GM23248 (cell line): Measurements from ENCODE around the gene GDI1. TPM values are rescaled to one million over a fixed set of nuclear protein-coding genes. Genes with fewer than 3 reads are reported as not detected.
"Not testable (repeated sequence)": the region's sequence is repeated elsewhere in the genome, so short reads cannot be mapped to it uniquely, and the experiment has no call there.

Experiments
- DNase-seq: peaks from one replicate; pipeline ENCODE4 v3.0.0-alpha.2; 2015
- H2AFZ ChIP-seq: fragments of 200-600 bp; sonication (generic); 2 replicates; pipeline ENCODE4 v1.6.1; 2016; ENCODE audit warnings: antibody characterized with exemption
- H3F3A ChIP-seq: fragments of 200-600 bp; sonication (generic); 2 replicates; pipeline ENCODE4 v1.6.1; 2016; ENCODE audit warnings: mild to moderate bottlenecking, antibody characterized with exemption, mixed run types; ENCODE audit not compliant: insufficient read depth
- H3K27ac ChIP-seq: fragments of 200-600 bp; sonication (generic); 2 replicates; pipeline ENCODE4 v1.5.1; 2016; ENCODE audit warnings: mild to moderate bottlenecking
- H3K27me3 ChIP-seq: fragments of 200-600 bp; sonication (generic); replicated peaks from 2 replicates; pipeline ENCODE4 v1.6.1; 2016; ENCODE audit warnings: mild to moderate bottlenecking; ENCODE audit not compliant: insufficient read depth
- H3K36me3 ChIP-seq: fragments of 200-600 bp; sonication (generic); 2 replicates; pipeline ENCODE4 v1.6.1; 2016; ENCODE audit warnings: low read depth, mild to moderate bottlenecking
- H3K4me1 ChIP-seq: fragments of 200-600 bp; sonication (generic); 2 replicates; pipeline ENCODE4 v1.6.1; 2016; ENCODE audit warnings: mild to moderate bottlenecking; ENCODE audit not compliant: insufficient read depth
- H3K4me2 ChIP-seq: fragments of 200-600 bp; sonication (generic); one replicate; pipeline ENCODE4 v1.6.1; 2016; ENCODE audit warnings: mild to moderate bottlenecking; ENCODE audit not compliant: unreplicated experiment
- H3K4me3 ChIP-seq: fragments of 200-600 bp; sonication (generic); 2 replicates; pipeline ENCODE4 v1.5.1; 2016; ENCODE audit warnings: mild to moderate bottlenecking
- H3K79me2 ChIP-seq: fragments of 200-600 bp; sonication (generic); 2 replicates; pipeline ENCODE4 v1.6.1; 2016; ENCODE audit warnings: mild to moderate bottlenecking; ENCODE audit not compliant: insufficient read depth
- H3K9ac ChIP-seq: fragments of 200-600 bp; sonication (generic); 2 replicates; pipeline ENCODE4 v1.6.1; 2016; ENCODE audit warnings: mild to moderate bottlenecking
- H3K9me2 ChIP-seq: fragments of 200-600 bp; sonication (generic); 2 replicates; pipeline ENCODE4 v1.6.1; 2016; ENCODE audit warnings: mixed run types, mild to moderate bottlenecking, moderate library complexity; ENCODE audit not compliant: insufficient read depth
- H3K9me3 ChIP-seq: fragments of 200-600 bp; sonication (generic); one replicate; pipeline ENCODE4 v1.6.1; 2017; ENCODE audit warnings: low read depth
- H4K20me1 ChIP-seq: fragments of 200-600 bp; sonication (generic); 2 replicates; pipeline ENCODE4 v1.6.0; 2016; ENCODE audit not compliant: insufficient read depth
- EZH2 ChIP-seq: fragments of 200-600 bp; sonication (generic); IDR thresholded peaks from 2 replicates; pipeline ENCODE4 v1.6.1; 2018; ENCODE audit warnings: antibody characterized with exemption, mild to moderate bottlenecking; ENCODE audit not compliant: insufficient read depth, poor library complexity, severe bottlenecking
- EZH2phosphoT487 ChIP-seq: fragments of 200-600 bp; sonication (generic); IDR thresholded peaks from 2 replicates; pipeline ENCODE4 v1.6.1; 2018; ENCODE audit warnings: antibody characterized with exemption, moderate library complexity, mild to moderate bottlenecking, low read depth; ENCODE audit not compliant: insufficient read depth
- WGBS, 2 experiments: methylation state at CpG; one replicate each; pipeline ENCODE4 v1.1.6; 2015 to 2017; ENCODE audit warnings: low lambda C conversion rate in 2 of 2, low coverage in 1 of 2; ENCODE audit errors: missing lambda C conversion rate in 2 of 2; 5-methylcytosine and 5-hydroxymethylcytosine counted together
- in situ Hi-C: fragments of 300-500 bp; cut with MboI; formaldehyde crosslinking; loops from 2 replicates; pipeline ENCODE4 v1.15.0; 2020
- polyA plus RNA-seq: library from polyadenylated mRNA; unstranded; fragments of >200 nt; fragmentation: Nextera tagmentation; extraction: Ambion mirVana; gene quantifications from 2 replicates; pipeline ENCODE4 v1.2.1, GENCODE V29; 2016
- total RNA-seq: library from RNA; depleted of rRNA; stranded (reverse); fragments of >200 nt; shearing (Covaris generic); gene quantifications from 2 replicates; pipeline ENCODE4 v1.2.3, GENCODE V29; 2014; rRNA removed

The GDI1 gene
- total RNA-seq: 196 and 228 TPM in 2 replicates
- 82.2 and 87.1 TPM in 2 replicates for polyA plus RNA-seq

DNA sequence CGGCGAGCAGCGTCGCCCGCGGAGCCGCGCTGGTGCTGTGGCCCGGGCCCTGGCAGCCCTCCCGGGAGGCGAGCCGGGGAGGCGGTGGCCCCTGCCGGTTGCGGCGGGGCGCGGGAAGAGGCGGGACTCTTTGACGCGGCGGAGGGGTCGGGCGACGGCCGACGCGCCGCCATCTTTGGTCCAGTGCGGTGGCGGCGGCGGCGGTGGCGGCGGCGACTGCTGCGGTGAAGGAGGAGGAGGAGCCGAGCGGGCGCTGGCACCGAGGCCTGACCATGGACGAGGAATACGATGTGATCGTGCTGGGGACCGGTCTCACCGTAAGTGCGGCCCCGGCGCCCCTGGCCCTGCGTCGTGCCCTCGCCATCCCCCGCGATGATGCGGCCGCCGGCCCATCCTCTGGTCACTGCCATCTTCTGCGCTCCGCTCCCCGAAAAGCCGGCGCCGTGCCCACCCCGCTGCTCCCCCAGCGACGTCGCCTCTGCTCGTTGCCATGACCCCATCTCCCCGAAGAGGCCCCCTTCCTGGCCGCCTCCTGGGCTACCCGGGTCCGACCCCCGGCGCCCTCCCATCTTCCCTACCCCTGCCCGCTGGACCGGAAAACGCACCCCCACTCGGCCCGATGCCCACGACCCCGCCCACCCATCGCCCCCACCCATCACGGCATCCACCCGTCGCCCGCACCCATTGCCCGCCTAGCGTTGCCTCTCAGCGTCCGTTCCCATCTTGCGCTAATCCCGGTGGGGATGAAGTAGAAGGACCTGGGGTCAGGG is at the start of gene GDI1:
TSS of gene GDI1 (plus strand) at position 172 of the 770 bp plus-strand sequence. CDS start at position 273, 101 bp downstream.
- Histone ChIP-seq H3K4me3 (peak within 1 kb of the TSS; percentile 79), H3K9me2 (no peaks in the 10 kb centered on the region), H3K9me3 (no peaks in the 10 kb centered on the region), H3F3A (no peaks in the 10 kb centered on the region), H3K79me2 (peaks cover 40% of the 10 kb centered on the region), H3K36me3 (no peaks in the 10 kb centered on the region), H2AFZ (0 out of 2 replicates have a peak within 1 kb of the TSS, but pooled peaks have one; percentile 33), H3K4me1 (no peaks in the 10 kb centered on the region), H3K27me3 (no peaks in the 10 kb centered on the region), H4K20me1 (no peaks in the 10 kb centered on the region), H3K4me2 (peak within 1 kb of the TSS; percentile 78), H3K9ac (peak within 1 kb of the TSS; percentile 80), H3K27ac (peak within 1 kb of the TSS; percentile 59; the same call in 1 of the 2 replicates)
- DNase-seq: peak; percentile 65
- in situ Hi-C loops: no loop called here
- 0 to 4% methylated on average over 3 to 25 of the region's 93 CpGs for WGBS, 2 experiments
- TF ChIP-seq EZH2 (no peak), EZH2phosphoT487 (no peak)

- H3K9me3 ChIP-seq, H4K20me1 ChIP-seq, H3K4me1 ChIP-seq, H3K4me3 ChIP-seq, H3K27ac ChIP-seq, H2AFZ ChIP-seq, H3K27me3 ChIP-seq, H3K4me2 ChIP-seq, H3F3A ChIP-seq, H3K9ac ChIP-seq, DNase-seq, H3K79me2 ChIP-seq, H3K9me2 ChIP-seq, H3K36me3 ChIP-seq, in situ Hi-C loops: not testable (repeated sequence)
- no CpG with 5 or more reads among the region's 20 CpGs for WGBS, 2 experiments
These were observed 48.9 kb upstream of the GDI1 start for GRCh38 chrX:154388094-154388493.

DNA sequence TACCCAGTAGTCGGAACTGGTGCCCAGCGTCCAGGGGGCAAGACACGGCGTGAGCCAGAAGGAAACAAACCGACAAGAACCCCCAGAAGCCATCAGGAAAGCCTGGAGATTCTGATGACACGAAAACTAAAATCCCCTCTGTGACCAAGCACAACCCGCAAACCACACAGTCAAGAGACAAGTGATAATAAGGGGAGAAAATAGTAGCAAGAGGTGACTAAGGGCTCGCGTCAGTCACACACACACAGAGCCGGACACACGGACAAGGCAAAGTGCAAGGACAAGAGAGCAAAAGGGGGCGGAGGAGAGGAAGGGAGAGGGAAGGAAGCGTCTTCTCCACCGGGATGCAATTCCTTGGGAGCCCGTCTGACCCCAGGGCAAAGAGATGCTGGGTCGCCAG is 48.3 kb upstream of the GDI1 start:
- H2AFZ ChIP-seq, H3K9me2 ChIP-seq, H4K20me1 ChIP-seq, DNase-seq, H3K9ac ChIP-seq, H3K9me3 ChIP-seq, H3F3A ChIP-seq, H3K4me3 ChIP-seq, H3K27ac ChIP-seq, H3K79me2 ChIP-seq, H3K36me3 ChIP-seq, H3K4me2 ChIP-seq, in situ Hi-C loops, H3K27me3 ChIP-seq, H3K4me1 ChIP-seq: not testable (repeated sequence)
- no CpG with 5 or more reads among the region's 16 CpGs for WGBS, 2 experiments

DNA sequence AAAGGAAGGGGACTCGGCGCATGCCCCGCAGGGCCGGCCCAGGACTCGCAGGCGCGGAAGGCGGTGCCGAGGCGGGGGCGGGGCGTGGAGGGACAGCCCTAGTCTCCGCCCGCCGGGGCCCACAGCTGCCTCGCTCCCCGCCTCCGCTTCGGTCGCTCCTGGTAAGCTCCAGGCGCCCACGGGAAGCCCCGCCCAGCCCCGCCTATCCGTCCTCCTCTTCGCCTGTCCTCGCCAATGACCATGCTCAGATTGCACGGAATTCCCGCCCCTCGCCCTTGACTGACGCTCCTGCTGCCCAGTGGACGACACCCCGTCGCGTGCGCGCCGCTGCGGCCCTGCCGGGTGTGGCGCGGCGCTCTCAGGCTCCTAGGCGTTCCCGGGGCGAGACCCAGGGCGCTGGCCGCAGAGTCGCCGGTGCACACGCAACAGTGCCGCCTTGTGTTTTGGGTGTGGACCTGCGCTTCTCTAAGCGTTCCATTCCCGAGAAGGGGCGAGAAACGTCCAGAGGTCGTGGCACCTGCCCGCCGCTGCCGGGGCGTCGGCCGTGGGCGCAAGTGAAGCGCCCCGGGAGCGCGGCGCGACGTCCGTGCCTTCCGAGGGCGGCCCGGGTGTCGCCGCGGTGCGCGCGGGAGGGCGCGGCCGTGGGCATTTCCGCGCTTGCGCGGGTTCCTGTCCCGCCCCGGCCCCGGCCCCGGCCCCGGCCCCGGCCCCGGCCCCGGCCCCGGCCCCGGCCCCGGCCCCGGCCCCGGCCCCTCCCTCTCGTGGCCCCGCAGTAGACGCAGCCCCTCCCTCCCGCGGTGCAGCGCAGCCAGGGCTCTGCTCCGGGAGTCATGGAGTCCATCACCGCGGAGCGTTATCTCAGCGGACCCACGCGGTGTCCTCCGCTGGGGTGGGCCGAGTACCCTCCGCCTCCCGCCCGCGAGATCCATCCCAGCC is 46.9 kb upstream of the GDI1 start:
- H3F3A ChIP-seq, H3K9me2 ChIP-seq, H2AFZ ChIP-seq, H4K20me1 ChIP-seq, H3K4me3 ChIP-seq, H3K27ac ChIP-seq, H3K36me3 ChIP-seq, in situ Hi-C loops, H3K9me3 ChIP-seq, H3K27me3 ChIP-seq, H3K4me2 ChIP-seq, H3K79me2 ChIP-seq, DNase-seq, H3K9ac ChIP-seq, H3K4me1 ChIP-seq: not testable (repeated sequence)
- WGBS, 2 experiments: no CpG with 5 or more reads among the region's 121 CpGs

GRCh38 chrX:154396363-154396762 is 40.6 kb upstream of the GDI1 start:
- H3K9me3 ChIP-seq, H2AFZ ChIP-seq, in situ Hi-C loops, H3K4me1 ChIP-seq, DNase-seq, H3K4me3 ChIP-seq, H3K9me2 ChIP-seq, H3K27me3 ChIP-seq, H4K20me1 ChIP-seq: not testable (repeated sequence)
- H3F3A ChIP-seq: peaks cover 31% of the 10 kb centered on the region
- H3K79me2 ChIP-seq: peaks cover 28% of the 10 kb centered on the region
- peak overlapping the region; percentile 100; the same call in 1 of the 2 replicates for H3K9ac ChIP-seq
- H3K4me2 ChIP-seq: peak overlapping the region; percentile 84
- peaks cover 24% of the 10 kb centered on the region for H3K36me3 ChIP-seq
- H3K27ac ChIP-seq: peak overlapping the region; percentile 100
- WGBS, 2 experiments: 93 to 94% methylated on average over 15 to 17 of the region's 17 CpGs
